HepG2 (cell line): ENCODE data around the gene WDR49. TPM values are rescaled to one million over a fixed set of nuclear protein-coding genes. Genes with fewer than 3 reads are reported as not detected.

ENCODE experiments used
- ATAC-seq: fragments of 200-7000 bp; cut with Tn5 transposase; 3 replicates; pipeline ENCODE4 v1.9.1; 2020; ENCODE audit warnings: mild to moderate bottlenecking, moderate library complexity
- BruUV-seq: library from RNA; stranded (reverse); fragments of 400-500 nt; replicated peaks from 2 replicates; lab custom pipeline; 2021; lab: Mats Ljungman, UMichigan
- CTCF ChIA-PET: fragments of 300-600 bp; formaldehyde crosslinking; extraction: SDS; loops from one replicate; lab custom pipeline; 2021; ENCODE audit warnings: low total read pairs, inconsistent platforms, low intra/inter-chr PET ratio; lab: Yijun Ruan, JAX
- POLR2A ChIA-PET: fragments of 350-600 bp; sonication (Branson Sonifier 250); formaldehyde crosslinking; loops from one replicate; lab custom pipeline; 2020; ENCODE audit warnings: antibody characterized with exemption, inconsistent platforms; lab: Yijun Ruan, JAX
- DNase-seq: peaks from one replicate; pipeline ENCODE4 v3.0.0-alpha.2; 2015; ENCODE audit warnings: low spot score
- FAIRE-seq: peaks from 3 replicates; lab custom pipeline; 2011; peaks lifted over from hg19 to GRCh38; lab: Jason Lieb, UNC
- H2AFZ ChIP-seq: one replicate; pipeline ENCODE4 v1.6.1; 2011; ENCODE audit warnings: low read length, inconsistent platforms
- H3K27ac ChIP-seq: fragments of 300-600 bp; 3 replicates; pipeline ENCODE4 v1.8.0; 2011; ENCODE audit warnings: mixed run types, mild to moderate bottlenecking, mixed read lengths, low read length, inconsistent platforms; ENCODE audit not compliant: insufficient read depth; ENCODE audit errors: extremely low read length
- H3K27me3 ChIP-seq, 2 experiments: fragments of 200-600 bp in 1 of 2; 2 replicates in 1 of 2; 3 replicates in 1 of 2; pipeline versions ENCODE4 v1.6.0 to v1.8.0; 2011; ENCODE audit warnings: low read length in 2 of 2, mild to moderate bottlenecking in 2 of 2, moderate library complexity in 2 of 2, inconsistent platforms in 1 of 2; ENCODE audit not compliant: insufficient read depth in 2 of 2, control insufficient read depth in 1 of 2
- H3K36me3 ChIP-seq, 2 experiments: fragments of 200-600 bp in 1 of 2; replicated peaks in 1 of 2; 2 replicates in 1 of 2; 3 replicates in 1 of 2; pipeline versions ENCODE4 v1.5.1 to v1.8.0; 2011; ENCODE audit warnings: low read length in 2 of 2, inconsistent platforms in 1 of 2; ENCODE audit not compliant: insufficient read depth in 2 of 2, control insufficient read depth in 1 of 2
- H3K4me1 ChIP-seq: 2 replicates; pipeline ENCODE4 v1.5.1; 2012; ENCODE audit warnings: low read length, inconsistent platforms; ENCODE audit not compliant: insufficient read depth
- H3K4me2 ChIP-seq: 2 replicates; pipeline ENCODE4 v1.6.0; 2011; ENCODE audit warnings: low read depth, low read length, inconsistent platforms
- H3K4me3 ChIP-seq, 3 experiments: fragments of 200-600 bp in 1 of 3; sonication (generic), shearing (Covaris generic) in 1 of 3; replicated peaks in 1 of 3; 2 replicates each; pipeline ENCODE4 v1.5.1; 2011 to 2016; ENCODE audit warnings: low read length in 3 of 3, inconsistent platforms in 2 of 3, low read depth in 2 of 3, mild to moderate bottlenecking in 2 of 3, control low read depth in 1 of 3, mixed read lengths in 1 of 3; ENCODE audit not compliant: insufficient read depth in 1 of 3
- H3K79me2 ChIP-seq: one replicate; pipeline ENCODE4 v1.6.1; 2011; ENCODE audit warnings: low read length, inconsistent platforms; ENCODE audit not compliant: insufficient read depth
- H3K9ac ChIP-seq: 2 replicates; pipeline ENCODE4 v1.6.0; 2011; ENCODE audit warnings: mild to moderate bottlenecking, low read depth, low read length, inconsistent platforms; ENCODE audit not compliant: insufficient read depth
- H3K9me3 ChIP-seq: 2 replicates; pipeline ENCODE4 v1.5.1; 2012; ENCODE audit warnings: mild to moderate bottlenecking, low read length
- H4K20me1 ChIP-seq: 2 replicates; pipeline ENCODE4 v1.6.0; 2011; ENCODE audit warnings: inconsistent platforms, mild to moderate bottlenecking, low read length, moderate library complexity; ENCODE audit not compliant: insufficient read depth
- CENPT ChIP-seq: sonication (generic); formaldehyde crosslinking; IDR thresholded peaks from 2 replicates; pipeline ENCODE4 v1.8.0; 2022; ENCODE audit warnings: low read depth, mild to moderate bottlenecking, moderate library complexity, missing genetic modification reagents
- DR1 ChIP-seq: sonication (generic); formaldehyde crosslinking; IDR thresholded peaks from 2 replicates; pipeline ENCODE4 v1.8.0; 2021; ENCODE audit warnings: mild to moderate bottlenecking, missing genetic modification reagents, inconsistent platforms
- MXD1 ChIP-seq: sonication (generic); formaldehyde crosslinking; IDR thresholded peaks from 2 replicates; pipeline ENCODE4 v1.4.0; 2020; ENCODE audit warnings: mild to moderate bottlenecking, missing genetic modification reagents
- NFE2L2 ChIP-seq: fragments of 150-350 bp; IDR thresholded peaks from 2 replicates; pipeline ENCODE4 v1.6.1; 2014; ENCODE audit warnings: low read length
- PCBP1 ChIP-seq: fragments of 200-400 bp; formaldehyde crosslinking; IDR thresholded peaks from 2 replicates; pipeline ENCODE4 v1.6.1; 2017; ENCODE audit warnings: mild to moderate bottlenecking, low read depth, low read length, borderline replicate concordance
- POGZ ChIP-seq: sonication (generic); formaldehyde crosslinking; IDR thresholded peaks from 2 replicates; pipeline ENCODE4 v1.4.0; 2020; ENCODE audit warnings: mild to moderate bottlenecking, missing genetic modification reagents
- RXRB ChIP-seq: IDR thresholded peaks from 2 replicates; pipeline ENCODE4 v1.6.1; 2016; ENCODE audit warnings: borderline replicate concordance, missing genetic modification reagents, missing compliant biosample characterization
- SAFB2 ChIP-seq: sonication (generic); formaldehyde crosslinking; IDR thresholded peaks from 2 replicates; pipeline ENCODE4 v1.5.1; 2020; ENCODE audit warnings: missing genetic modification reagents, low read depth, mild to moderate bottlenecking, borderline replicate concordance
- TBX2 ChIP-seq: sonication (generic); formaldehyde crosslinking; IDR thresholded peaks from 2 replicates; pipeline ENCODE4 v1.5.0; 2020; ENCODE audit warnings: missing genetic modification reagents, mild to moderate bottlenecking, borderline replicate concordance
- TEAD2 ChIP-seq: sonication (generic); formaldehyde crosslinking; IDR thresholded peaks from 2 replicates; pipeline ENCODE4 v1.9.0; 2021; ENCODE audit warnings: missing genetic modification reagents
- THRA ChIP-seq: sonication (generic); formaldehyde crosslinking; IDR thresholded peaks from 2 replicates; pipeline ENCODE4 v1.4.0; 2020; ENCODE audit warnings: missing genetic modification reagents, borderline replicate concordance
- ZNF143 ChIP-seq: sonication (generic); formaldehyde crosslinking; IDR thresholded peaks from 2 replicates; pipeline ENCODE4 v1.4.0; 2020; ENCODE audit warnings: missing genetic modification reagents
- ZNF256 ChIP-seq: sonication (generic); formaldehyde crosslinking; conservative IDR thresholded peaks from 2 replicates; pipeline ENCODE4 v1.4.0; 2020; ENCODE audit warnings: missing genetic modification reagents
- ZNF639 ChIP-seq: conservative IDR thresholded peaks from 2 replicates; pipeline ENCODE4 v1.6.1; 2018; ENCODE audit warnings: missing genetic modification reagents
- ZNF710 ChIP-seq: sonication (generic); formaldehyde crosslinking; IDR thresholded peaks from 2 replicates; pipeline ENCODE4 v1.5.0; 2020; ENCODE audit warnings: mild to moderate bottlenecking, missing genetic modification reagents, borderline replicate concordance
- ZNF776 ChIP-seq: sonication (generic); formaldehyde crosslinking; IDR thresholded peaks from 2 replicates; pipeline ENCODE4 v1.4.0; 2020; ENCODE audit warnings: mild to moderate bottlenecking, missing genetic modification reagents
- WGBS: methylation state at CpG from one replicate; pipeline ENCODE4 v1.1.6; 2017; ENCODE audit warnings: low lambda C conversion rate; 5-methylcytosine and 5-hydroxymethylcytosine counted together
- in situ Hi-C: cut with HindIII; loops from 2 replicates; pipeline ENCODE4 v1.10.0; 2017; ENCODE audit warnings: low pct_unique_long_range_greater_than_20kb; ENCODE audit not compliant: extremely low pct_ligation_motif_present
- intact Hi-C: fragments of 100-400 bp; cut with micrococcal nuclease; formaldehyde crosslinking; loops from one replicate; pipeline ENCODE4 v1.10.0; 2022; ENCODE audit not compliant: unreplicated experiment
- polyA plus RNA-seq, 8 experiments: library from polyadenylated mRNA; depleted of rRNA in 3 of 8; stranded (reverse) in 7 of 8; unstranded in 1 of 8; fragments of >200 nt; fragmentation: Illumina TruSeq in 4 of 8; extraction: Trizol in 4 of 8; gene quantifications; 2 replicates each; pipeline versions ENCODE4 v1.2.1 to v1.2.3, GENCODE V29; 2011 to 2016; ENCODE audit warnings: low read depth in 4 of 8, missing spikeins in 1 of 8, mixed read lengths in 1 of 8; ENCODE audit not compliant: insufficient read depth in 1 of 8
- total RNA-seq, 5 experiments: library from RNA; depleted of rRNA; stranded (reverse); fragments of >200 nt; fragmentation: Illumina TruSeq; extraction: Trizol; gene quantifications; 2 replicates each; pipeline ENCODE4 v1.2.3, GENCODE V29; 2016; ENCODE audit warnings: low read depth in 1 of 5

Gene WDR49
- total and polyA plus RNA-seq, 2 of the 13 experiments (the other 11 are each of a cell fraction or from before 2014, with no cell fraction given), result 0.04 TPM; not detected in 1

GRCh38 chr3:167502401-167502800, 151.3 kb downstream of the WDR49 start (continued):
- TF ChIP-seq ZNF710 (CRISPR knock-in tag), result no peak

GRCh38 chr3:167501941-167502340, 151.8 kb downstream of the WDR49 start:
- Histone ChIP-seq H3K79me2 (no peaks in the 10 kb centered on the region), H3K4me1 (no peaks in the 10 kb centered on the region), H3K27me3 (no peaks in the 10 kb centered on the region), H3K4me2 (no peak overlapping the region), H3K27ac (no peak overlapping the region), H3K9me3 (no peaks in the 10 kb centered on the region), H3K36me3 (no peaks in the 10 kb centered on the region)
- POLR2A ChIA-PET, result no interaction called here
- intact Hi-C loops, result no loop called here
- 13% methylated on average over 3 of the region's 3 CpGs for WGBS
- BruUV-seq, result no TSS peak
- DNase-seq, result no peak
- in situ Hi-C loops, result no loop called here
- no peak for TF ChIP-seq MXD1 (CRISPR knock-in tag)
- no peak for TF ChIP-seq ZNF143 (CRISPR knock-in tag)
- no peak for TF ChIP-seq PCBP1
- no peak for TF ChIP-seq THRA (CRISPR knock-in tag)
- no peak for TF ChIP-seq TBX2 (CRISPR knock-in tag)
- TF ChIP-seq POGZ (CRISPR knock-in tag), result no peak
- no peak for TF ChIP-seq RXRB
- TF ChIP-seq DR1 (CRISPR knock-in tag), result no peak
- no peak for TF ChIP-seq CENPT
- no peak for TF ChIP-seq SAFB2 (CRISPR knock-in tag)
- TF ChIP-seq ZNF776, result no peak
- no peak for TF ChIP-seq NFE2L2
- TF ChIP-seq ZNF256 (CRISPR knock-in tag), result no peak
- TF ChIP-seq TEAD2 (CRISPR knock-in tag), result no peak
- no peak for TF ChIP-seq ZNF639 (CRISPR knock-in tag)
- TF ChIP-seq, all 625 proteins: peak for 0
- FAIRE-seq (no peak), ATAC-seq (no peak)
- Histone ChIP-seq H3K4me3 (no peak overlapping the region), H3K9ac (no peak overlapping the region), H2AFZ (no peak overlapping the region), H4K20me1 (no peaks in the 10 kb centered on the region)
- CTCF ChIA-PET, result no interaction called here
